Body of pancreas (tissue), 4 donors: ENCODE results near the gene SALL4. TPM values are rescaled to one million over a fixed set of nuclear protein-coding genes. Genes with fewer than 3 reads are reported as not detected.

Experiments
- ATAC-seq: fragments of 150-250 bp; one replicate; pipeline ENCODE4 v1.9.1; 2016
- DNase-seq, 4 donors: peaks; one replicate each; pipeline ENCODE4 v3.0.0-alpha.2; 2019
- H3K27ac ChIP-seq, 4 donors: fragments of 200-600 bp; sonication (generic); 1 replicate in 3 of 4; 2 replicates in 1 of 4; pipeline versions ENCODE4 v1.5.1 to v1.6.1; 2016 to 2019; ENCODE audit warnings: mild to moderate bottlenecking in 1 of 4, mixed read lengths in 1 of 4, moderate library complexity in 1 of 4
- H3K27me3 ChIP-seq, 2 donors: fragments of 200-600 bp; sonication (generic); one replicate each; pipeline ENCODE4 v1.6.0; 2016; ENCODE audit warnings: mild to moderate bottlenecking in 1 of 2
- H3K36me3 ChIP-seq, 2 donors: fragments of 200-600 bp; sonication (generic); replicated peaks in 1 of 2; 2 replicates each; pipeline ENCODE4 v1.5.1; 2016; ENCODE audit warnings: low read depth in 2 of 2; ENCODE audit not compliant: insufficient read depth in 1 of 2
- H3K4me1 ChIP-seq: fragments of 200-600 bp; sonication (generic); one replicate; pipeline ENCODE4 v1.6.0; 2016
- H3K4me3 ChIP-seq, 2 donors: fragments of 200-600 bp; sonication (generic); 1 replicate in 1 of 2; 2 replicates in 1 of 2; pipeline ENCODE4 v1.5.1; 2016 to 2019
- H3K9me3 ChIP-seq, 3 donors: fragments of 200-600 bp; sonication (generic); 1 replicate in 2 of 3; 2 replicates in 1 of 3; pipeline ENCODE4 v1.5.1; 2016
- POLR2A ChIP-seq, 3 donors: fragments of 450-650 bp; IDR thresholded peaks; one replicate each; pipeline ENCODE4 v1.6.1; 2016; ENCODE audit warnings: antibody characterized with exemption in 3 of 3, mild to moderate bottlenecking in 2 of 3
- WGBS, 2 donors: methylation state at CpG; one replicate each; pipeline ENCODE4 v1.1.5; 2017; 5-methylcytosine and 5-hydroxymethylcytosine counted together
- intact Hi-C: fragments of 100-400 bp; cut with DNase I; formaldehyde crosslinking; loops from one replicate; pipeline ENCODE4 v1.15.1; 2023
- total RNA-seq, 2 donors: library from RNA; depleted of rRNA; stranded (reverse); fragments of >200 nt; gene quantifications; one replicate each; pipeline ENCODE4 v1.1.0, GENCODE V29; 2016
- TF ChIP-seq, protein P1 (sequence below), 7 experiments: fragments of 450-650 bp in 4 of 7; fragments of 200-600 bp in 3 of 7; sonication (generic) in 3 of 7; IDR thresholded peaks; one replicate each; pipeline ENCODE4 v1.5.1; 2016 to 2019; ENCODE audit warnings: antibody characterized with exemption in 7 of 7

Gene SALL4
- 1 to 10 TPM; 1.6 to 5.9 TPM for total RNA-seq

- 21 to 39% methylated on average over 9 to 40 of the region's 44 CpGs for WGBS, 2 donors
Observed at GRCh38 chr20:51802170-51802751, at the start of gene SALL4. Gene SALL4 (minus strand): TSS chr20:51802521. CDS start chr20:51802408, 113 bp downstream.

GRCh38 chr20:51848346-51848745 is 46.0 kb upstream of the SALL4 start:
- intact Hi-C loops, result no loop called here
- no peak for DNase-seq
- no peaks in the 10 kb centered on the region for H3K27me3 ChIP-seq
- H3K36me3 ChIP-seq, result no peaks in the 10 kb centered on the region
- no peaks in the 10 kb centered on the region for H3K9me3 ChIP-seq
- 50 to 51% methylated on average over 2 of the region's 2 CpGs for WGBS, 2 donors
- no peaks in the 10 kb centered on the region for H3K4me1 ChIP-seq
- H3K4me3 ChIP-seq, result no peak overlapping the region
- TF ChIP-seq, protein P1, sequence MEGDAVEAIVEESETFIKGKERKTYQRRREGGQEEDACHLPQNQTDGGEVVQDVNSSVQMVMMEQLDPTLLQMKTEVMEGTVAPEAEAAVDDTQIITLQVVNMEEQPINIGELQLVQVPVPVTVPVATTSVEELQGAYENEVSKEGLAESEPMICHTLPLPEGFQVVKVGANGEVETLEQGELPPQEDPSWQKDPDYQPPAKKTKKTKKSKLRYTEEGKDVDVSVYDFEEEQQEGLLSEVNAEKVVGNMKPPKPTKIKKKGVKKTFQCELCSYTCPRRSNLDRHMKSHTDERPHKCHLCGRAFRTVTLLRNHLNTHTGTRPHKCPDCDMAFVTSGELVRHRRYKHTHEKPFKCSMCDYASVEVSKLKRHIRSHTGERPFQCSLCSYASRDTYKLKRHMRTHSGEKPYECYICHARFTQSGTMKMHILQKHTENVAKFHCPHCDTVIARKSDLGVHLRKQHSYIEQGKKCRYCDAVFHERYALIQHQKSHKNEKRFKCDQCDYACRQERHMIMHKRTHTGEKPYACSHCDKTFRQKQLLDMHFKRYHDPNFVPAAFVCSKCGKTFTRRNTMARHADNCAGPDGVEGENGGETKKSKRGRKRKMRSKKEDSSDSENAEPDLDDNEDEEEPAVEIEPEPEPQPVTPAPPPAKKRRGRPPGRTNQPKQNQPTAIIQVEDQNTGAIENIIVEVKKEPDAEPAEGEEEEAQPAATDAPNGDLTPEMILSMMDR (IDR thresholded peaks at IDR 0.05), result no peak
- no peak for TF ChIP-seq POLR2A (IDR thresholded peaks at IDR 0.05)
- no peak overlapping the region for H3K27ac ChIP-seq
- no peak for ATAC-seq

More at GRCh38 chr20:51802170-51802751, at the start of gene SALL4:
- intact Hi-C loops, result no loop called here
- Histone ChIP-seq H3K36me3 (no peaks in the 10 kb centered on the region), H3K27me3 (peaks cover 0 to 7% of the 10 kb centered on the region in 2 donors), H3K4me3 (peak within 1 kb of the TSS; percentile 16 to 44), H3K9me3 (no peaks in the 10 kb centered on the region), H3K27ac (peak within 1 kb of the TSS in 3 of 4 donors; percentile 68 to 80 (median 77)), H3K4me1 (peaks cover 20% of the 10 kb centered on the region)
- ATAC-seq (peak; percentile 41), DNase-seq (peak; percentile 50 to 61 (median 56))
- TF ChIP-seq, protein P1 (IDR thresholded peaks at IDR 0.05), result no peak
- peak in 1 of 3 donors; percentile 16 for TF ChIP-seq POLR2A (IDR thresholded peaks at IDR 0.05)

DNA sequence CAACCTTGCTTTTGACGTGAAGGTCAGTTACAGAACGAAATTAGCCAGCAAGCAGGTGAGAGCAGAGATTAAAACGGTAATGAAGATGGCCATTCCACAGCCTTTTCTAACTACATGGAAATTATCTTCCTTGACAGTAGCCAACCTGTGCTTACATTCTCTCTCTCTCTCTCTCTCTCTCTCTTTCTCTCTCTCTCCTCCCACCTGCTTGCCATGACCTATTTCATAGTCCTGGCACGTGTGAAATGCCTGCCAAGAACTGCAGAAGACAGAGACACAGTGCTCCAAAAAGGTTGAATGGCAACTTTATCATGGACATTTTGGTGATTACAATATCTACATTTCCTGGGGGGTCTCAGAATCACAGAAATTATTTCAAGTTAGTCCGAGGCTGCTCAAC is 38.5 kb upstream of the SALL4 start:
- DNase-seq, result no peak
- WGBS, 2 donors, result 33 to 34% methylated on average over 5 of the region's 5 CpGs
- ATAC-seq, result no peak
- intact Hi-C loops, result no loop called here
- H3K9me3 ChIP-seq, result no peaks in the 10 kb centered on the region
- no peaks in the 10 kb centered on the region for H3K4me1 ChIP-seq
- H3K27me3 ChIP-seq, result no peaks in the 10 kb centered on the region
- H3K36me3 ChIP-seq, result no peaks in the 10 kb centered on the region
- H3K27ac ChIP-seq, result no peak overlapping the region
- TF ChIP-seq, protein P1 (IDR thresholded peaks at IDR 0.05), result no peak
- no peak for TF ChIP-seq POLR2A (IDR thresholded peaks at IDR 0.05)
- H3K4me3 ChIP-seq, result no peak overlapping the region

DNA sequence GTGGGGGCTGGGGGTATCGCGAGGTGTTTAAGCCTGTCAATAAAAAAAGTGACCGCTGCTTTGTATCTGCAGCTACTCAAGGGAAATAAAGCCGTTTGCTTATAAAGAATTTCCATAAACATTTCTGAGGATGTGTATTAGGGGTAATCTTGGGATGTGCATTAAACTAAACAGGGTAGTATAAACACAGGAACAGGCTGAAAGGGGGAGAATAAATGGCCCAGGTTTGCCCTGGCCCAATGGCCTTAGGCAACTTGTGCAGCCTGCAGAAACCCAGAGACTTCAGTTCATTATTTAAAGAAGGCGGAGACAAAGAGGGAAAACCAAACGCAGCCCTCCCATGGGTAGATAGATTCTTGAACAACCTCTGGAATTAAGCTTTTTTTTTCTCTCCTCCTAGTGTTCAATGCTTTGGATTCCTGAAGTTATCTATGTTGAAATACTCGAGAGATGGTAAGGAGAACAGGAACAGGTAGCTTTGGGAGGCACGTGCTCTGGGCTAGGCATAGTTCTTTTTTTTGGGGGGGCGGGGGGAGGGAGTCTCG is 35.6 kb upstream of the SALL4 start:
- Histone ChIP-seq H3K9me3 (no peaks in the 10 kb centered on the region), H3K4me1 (no peaks in the 10 kb centered on the region), H3K4me3 (no peak overlapping the region), H3K36me3 (no peaks in the 10 kb centered on the region), H3K27ac (no peak overlapping the region), H3K27me3 (no peaks in the 10 kb centered on the region)
- TF ChIP-seq POLR2A (IDR thresholded peaks at IDR 0.05), result no peak
- TF ChIP-seq, protein P1 (IDR thresholded peaks at IDR 0.05), result no peak
- DNase-seq (no peak), ATAC-seq (no peak)
- intact Hi-C loops, result no loop called here
- WGBS, 2 donors, result 52 to 66% methylated on average over 8 to 10 of the region's 10 CpGs

- Histone ChIP-seq H3K4me3 (no peak overlapping the region), H3K4me1 (no peaks in the 10 kb centered on the region), H3K27me3 (no peaks in the 10 kb centered on the region), H3K36me3 (no peaks in the 10 kb centered on the region), H3K27ac (no peak overlapping the region), H3K9me3 (no peaks in the 10 kb centered on the region)
- no peak for ATAC-seq
- DNase-seq, result no peak
- 69 to 89% methylated on average over 6 of the region's 6 CpGs for WGBS, 2 donors
- intact Hi-C loops, result no loop called here
- no peak for TF ChIP-seq POLR2A (IDR thresholded peaks at IDR 0.05)
Observed at GRCh38 chr20:51837436-51837835, 35.1 kb upstream of the SALL4 start.
